Measurements from ENCODE around the gene PRKCE.

Gene PRKCE

GRCh38 chr2:45826884-45827635, 175.6 kb downstream of the PRKCE start:
- TF ChIP-seq POLR2AphosphoS5 (IDR thresholded peaks at IDR 0.05; ENCODE audit: low read depth, low read length) (no peak), POLR2A (IDR thresholded peaks at IDR 0.05; ENCODE audit: low read depth, low read length) (no peak), TAF1 (IDR thresholded peaks at IDR 0.05; ENCODE audit: borderline replicate concordance, low read depth, low read length) (no peak)
- FAIRE-seq (no peak), DNase-seq (ENCODE audit: insufficient read length) (no peak)

GRCh38 chr2:45830322-45830721, 178.8 kb downstream of the PRKCE start:
- FAIRE-seq (no peak), DNase-seq (ENCODE audit: insufficient read length) (no peak)
- no peak for TF ChIP-seq POLR2AphosphoS5 (IDR thresholded peaks at IDR 0.05; ENCODE audit: low read depth, low read length)
- no peak for TF ChIP-seq TAF1 (IDR thresholded peaks at IDR 0.05; ENCODE audit: borderline replicate concordance, low read depth, low read length)
- no peak for TF ChIP-seq POLR2A (IDR thresholded peaks at IDR 0.05; ENCODE audit: low read depth, low read length)

GRCh38 chr2:45833301-45833967, 182.0 kb downstream of the PRKCE start:
- TF ChIP-seq POLR2A (IDR thresholded peaks at IDR 0.05; ENCODE audit: low read depth, low read length) (no peak), TAF1 (IDR thresholded peaks at IDR 0.05; ENCODE audit: borderline replicate concordance, low read depth, low read length) (no peak)
- DNase-seq (ENCODE audit: insufficient read length) = no peak
- no peak for FAIRE-seq

GRCh38 chr2:45833968-45834344, 182.5 kb downstream of the PRKCE start:
- no peak for DNase-seq (ENCODE audit: insufficient read length)
- no peak for FAIRE-seq
- TF ChIP-seq TAF1 (IDR thresholded peaks at IDR 0.05; ENCODE audit: borderline replicate concordance, low read depth, low read length) = peak; percentile 74; the same call in 1 of the 2 replicates
- no peak; the same call in 1 of the 2 replicates for TF ChIP-seq POLR2AphosphoS5 (IDR thresholded peaks at IDR 0.05; ENCODE audit: low read depth, low read length)
- peak; percentile 56 for TF ChIP-seq POLR2A (IDR thresholded peaks at IDR 0.05; ENCODE audit: low read depth, low read length)

GRCh38 chr2:45834372-45834771, 182.9 kb downstream of the PRKCE start:
- FAIRE-seq = peak; percentile 94
- TF ChIP-seq TAF1 (IDR thresholded peaks at IDR 0.05; ENCODE audit: borderline replicate concordance, low read depth, low read length) (no peak), POLR2AphosphoS5 (IDR thresholded peaks at IDR 0.05; ENCODE audit: low read depth, low read length) (no peak), POLR2A (IDR thresholded peaks at IDR 0.05; ENCODE audit: low read depth, low read length) (no peak)
- DNase-seq (ENCODE audit: insufficient read length) = no peak

- TF ChIP-seq POLR2A (IDR thresholded peaks at IDR 0.05; ENCODE audit: low read depth, low read length) (no peak), POLR2AphosphoS5 (IDR thresholded peaks at IDR 0.05; ENCODE audit: low read depth, low read length) (no peak), TAF1 (IDR thresholded peaks at IDR 0.05; ENCODE audit: borderline replicate concordance, low read depth, low read length) (no peak)
- no peak for FAIRE-seq
- DNase-seq (ENCODE audit: insufficient read length) = no peak
Measured at GRCh38 chr2:45834858-45835257, 183.4 kb downstream of the PRKCE start.

GRCh38 chr2:45836316-45836715, 184.8 kb downstream of the PRKCE start:
- DNase-seq (ENCODE audit: insufficient read length) (no peak), FAIRE-seq (peak; percentile 73)
- TF ChIP-seq TAF1 (IDR thresholded peaks at IDR 0.05; ENCODE audit: borderline replicate concordance, low read depth, low read length) = no peak
- no peak for TF ChIP-seq POLR2A (IDR thresholded peaks at IDR 0.05; ENCODE audit: low read depth, low read length)
- no peak for TF ChIP-seq POLR2AphosphoS5 (IDR thresholded peaks at IDR 0.05; ENCODE audit: low read depth, low read length)

- FAIRE-seq (peak; percentile 78), DNase-seq (ENCODE audit: insufficient read length) (no peak)
- TF ChIP-seq POLR2AphosphoS5 (IDR thresholded peaks at IDR 0.05; ENCODE audit: low read depth, low read length) (0 out of 2 replicates have a peak, but pooled peaks have one; percentile 13), POLR2A (IDR thresholded peaks at IDR 0.05; ENCODE audit: low read depth, low read length) (no peak)
Measured at GRCh38 chr2:45836740-45837139, 185.3 kb downstream of the PRKCE start.

GRCh38 chr2:45837812-45838341, 186.4 kb downstream of the PRKCE start:
- TF ChIP-seq POLR2AphosphoS5 (IDR thresholded peaks at IDR 0.05; ENCODE audit: low read depth, low read length) (no peak), TAF1 (IDR thresholded peaks at IDR 0.05; ENCODE audit: borderline replicate concordance, low read depth, low read length) (no peak), POLR2A (IDR thresholded peaks at IDR 0.05; ENCODE audit: low read depth, low read length) (no peak)
- no peak for FAIRE-seq
- DNase-seq (ENCODE audit: insufficient read length) = no peak

GRCh38 chr2:45839508-45840251, 188.2 kb downstream of the PRKCE start:
- DNase-seq (ENCODE audit: insufficient read length) (no peak), FAIRE-seq (no peak)
- TF ChIP-seq POLR2AphosphoS5 (IDR thresholded peaks at IDR 0.05; ENCODE audit: low read depth, low read length) = no peak
- TF ChIP-seq TAF1 (IDR thresholded peaks at IDR 0.05; ENCODE audit: borderline replicate concordance, low read depth, low read length) = no peak
- no peak for TF ChIP-seq POLR2A (IDR thresholded peaks at IDR 0.05; ENCODE audit: low read depth, low read length)

- no peak for DNase-seq (ENCODE audit: insufficient read length)
- FAIRE-seq = no peak
- no peak for TF ChIP-seq POLR2AphosphoS5 (IDR thresholded peaks at IDR 0.05; ENCODE audit: low read depth, low read length)
- no peak for TF ChIP-seq TAF1 (IDR thresholded peaks at IDR 0.05; ENCODE audit: borderline replicate concordance, low read depth, low read length)
- TF ChIP-seq POLR2A (IDR thresholded peaks at IDR 0.05; ENCODE audit: low read depth, low read length) = no peak
Measured at GRCh38 chr2:45840481-45840880, 189.0 kb downstream of the PRKCE start.
